Measurements from ENCODE around the gene ASB2. TPM values are rescaled to one million over a fixed set of nuclear protein-coding genes. Genes with fewer than 3 reads are reported as not detected.
A peak's percentile ranks its signal among the peaks of the same experiment; 100 is the strongest.

Gene ASB2
- total and polyA plus RNA-seq, 10 donors: 6.6 to 18.0 (median 11.3) TPM

DNA sequence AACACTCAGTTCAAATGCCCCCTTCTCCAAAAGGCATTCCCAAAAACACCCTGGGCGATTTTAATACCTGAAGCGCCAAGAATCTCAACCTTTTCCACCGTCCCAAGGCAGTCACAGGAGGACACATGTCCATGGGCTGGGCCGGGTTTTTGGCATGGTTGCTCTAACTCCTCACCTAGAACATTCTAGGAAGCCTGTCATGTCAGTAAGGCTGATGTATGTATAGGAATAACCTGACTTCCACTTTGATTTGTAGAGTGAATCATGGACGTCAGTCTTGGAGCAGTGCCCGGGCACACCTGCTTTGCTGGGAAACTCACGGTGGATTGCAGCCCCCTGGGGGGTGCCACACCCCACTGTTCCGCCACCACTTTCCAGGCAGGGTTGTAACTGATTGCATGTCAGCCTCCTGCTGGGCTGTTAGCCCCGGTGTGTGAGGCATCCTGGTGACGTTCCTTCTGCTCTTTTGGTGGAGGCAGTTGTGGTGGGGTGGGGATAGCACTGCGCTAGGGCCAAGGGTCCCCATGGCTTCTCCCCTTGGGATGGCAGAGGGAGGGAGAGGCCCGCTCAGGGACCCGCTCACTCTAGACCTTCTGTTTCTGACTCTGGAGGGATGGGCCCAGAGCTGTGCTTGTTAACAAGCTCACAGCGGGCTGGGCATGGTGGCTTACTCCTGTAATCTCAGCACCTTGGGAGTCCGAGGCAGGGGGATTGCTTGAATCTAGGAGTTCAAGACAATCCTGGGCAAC, 84.4 kb downstream of the ASB2 start:
- intact Hi-C loops (cut with DNase I; ENCODE audit: low total_unique reads): no loop called here
- Histone ChIP-seq H3K27me3 (replicated peaks in 1 of 7) (peaks cover 0 to 59% (median 0%) of the 10 kb centered on the region in 7 donors), H3K9me3 (no peaks in the 10 kb centered on the region), H3K4me1 (peaks cover 0 to 5% (median 2%) of the 10 kb centered on the region in 6 donors), H3K4me3 (no peak overlapping the region), H3K36me3 (no peaks in the 10 kb centered on the region), H3K27ac (no peak overlapping the region)
- TF ChIP-seq, protein P1, sequence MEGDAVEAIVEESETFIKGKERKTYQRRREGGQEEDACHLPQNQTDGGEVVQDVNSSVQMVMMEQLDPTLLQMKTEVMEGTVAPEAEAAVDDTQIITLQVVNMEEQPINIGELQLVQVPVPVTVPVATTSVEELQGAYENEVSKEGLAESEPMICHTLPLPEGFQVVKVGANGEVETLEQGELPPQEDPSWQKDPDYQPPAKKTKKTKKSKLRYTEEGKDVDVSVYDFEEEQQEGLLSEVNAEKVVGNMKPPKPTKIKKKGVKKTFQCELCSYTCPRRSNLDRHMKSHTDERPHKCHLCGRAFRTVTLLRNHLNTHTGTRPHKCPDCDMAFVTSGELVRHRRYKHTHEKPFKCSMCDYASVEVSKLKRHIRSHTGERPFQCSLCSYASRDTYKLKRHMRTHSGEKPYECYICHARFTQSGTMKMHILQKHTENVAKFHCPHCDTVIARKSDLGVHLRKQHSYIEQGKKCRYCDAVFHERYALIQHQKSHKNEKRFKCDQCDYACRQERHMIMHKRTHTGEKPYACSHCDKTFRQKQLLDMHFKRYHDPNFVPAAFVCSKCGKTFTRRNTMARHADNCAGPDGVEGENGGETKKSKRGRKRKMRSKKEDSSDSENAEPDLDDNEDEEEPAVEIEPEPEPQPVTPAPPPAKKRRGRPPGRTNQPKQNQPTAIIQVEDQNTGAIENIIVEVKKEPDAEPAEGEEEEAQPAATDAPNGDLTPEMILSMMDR (IDR thresholded peaks at IDR 0.05 in 8 of 11, conservative IDR thresholded peaks at IDR 0.05 in 3 of 11): peak in 1 of 11 experiments; percentile 20
- no peak for TF ChIP-seq POLR2AphosphoS5 (IDR thresholded peaks at IDR 0.05)
- DNase-seq: no peak
- 68 to 80% (median 72%) methylated on average over 10 to 15 of the region's 15 CpGs for WGBS, 5 donors

GRCh38 chr14:93889739-93890483, 86.5 kb downstream of the ASB2 start:
- Histone ChIP-seq H3K27ac (no peak overlapping the region), H3K4me3 (no peak overlapping the region), H3K36me3 (no peaks in the 10 kb centered on the region), H3K4me1 (peaks cover 0 to 5% (median 2%) of the 10 kb centered on the region in 6 donors), H3K9me3 (peaks cover 0 to 9% (median 0%) of the 10 kb centered on the region in 8 donors), H3K27me3 (replicated peaks in 1 of 7) (peaks cover 0 to 56% (median 0%) of the 10 kb centered on the region in 7 donors)
- TF ChIP-seq, protein P1 (IDR thresholded peaks at IDR 0.05 in 8 of 11, conservative IDR thresholded peaks at IDR 0.05 in 3 of 11): no peak
- no peak for TF ChIP-seq POLR2A (IDR thresholded peaks at IDR 0.05)
- TF ChIP-seq POLR2AphosphoS5 (IDR thresholded peaks at IDR 0.05): no peak
- WGBS, 5 donors: 67 to 75% (median 69%) methylated on average over 4 to 9 of the region's 9 CpGs
- no peak for DNase-seq
- intact Hi-C loops (cut with DNase I; ENCODE audit: low total_unique reads): no loop called here

DNA sequence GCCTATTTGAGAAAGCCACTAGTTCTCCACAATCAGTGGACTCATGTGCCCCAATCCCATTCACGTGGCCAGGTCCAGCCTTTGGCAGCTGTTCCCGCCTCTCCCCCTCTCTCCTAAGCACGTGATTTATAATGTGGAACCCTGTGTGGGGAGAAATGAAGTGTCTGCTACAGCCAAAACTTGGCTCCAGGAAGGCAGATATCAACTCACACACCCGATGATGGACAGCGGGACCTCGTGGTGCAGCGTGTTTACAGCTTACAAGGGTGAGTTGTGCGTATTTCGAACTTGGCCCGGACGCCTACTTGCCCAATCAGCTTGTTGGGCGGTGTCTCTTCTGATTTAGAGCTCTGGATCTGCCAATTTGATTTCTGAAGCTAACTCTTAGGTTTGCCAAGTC, 87.4 kb downstream of the ASB2 start:
- peaks cover 0 to 5% (median 2%) of the 10 kb centered on the region in 6 donors for H3K4me1 ChIP-seq
- TF ChIP-seq POLR2AphosphoS5 (IDR thresholded peaks at IDR 0.05) (no peak), POLR2A (IDR thresholded peaks at IDR 0.05) (no peak)
- TF ChIP-seq, protein P1 (IDR thresholded peaks at IDR 0.05 in 8 of 11, conservative IDR thresholded peaks at IDR 0.05 in 3 of 11): no peak
- peaks cover 0 to 54% (median 0%) of the 10 kb centered on the region in 7 donors for H3K27me3 ChIP-seq (replicated peaks in 1 of 7)
- no peaks in the 10 kb centered on the region for H3K36me3 ChIP-seq
- WGBS, 5 donors: 59 to 76% (median 68%) methylated on average over 12 of the region's 12 CpGs
- intact Hi-C loops (cut with DNase I; ENCODE audit: low total_unique reads): no loop called here
- H3K27ac ChIP-seq: no peak overlapping the region
- H3K9me3 ChIP-seq: peaks cover 0 to 9% (median 0%) of the 10 kb centered on the region in 8 donors
- no peak for DNase-seq
- no peak overlapping the region for H3K4me3 ChIP-seq

DNA sequence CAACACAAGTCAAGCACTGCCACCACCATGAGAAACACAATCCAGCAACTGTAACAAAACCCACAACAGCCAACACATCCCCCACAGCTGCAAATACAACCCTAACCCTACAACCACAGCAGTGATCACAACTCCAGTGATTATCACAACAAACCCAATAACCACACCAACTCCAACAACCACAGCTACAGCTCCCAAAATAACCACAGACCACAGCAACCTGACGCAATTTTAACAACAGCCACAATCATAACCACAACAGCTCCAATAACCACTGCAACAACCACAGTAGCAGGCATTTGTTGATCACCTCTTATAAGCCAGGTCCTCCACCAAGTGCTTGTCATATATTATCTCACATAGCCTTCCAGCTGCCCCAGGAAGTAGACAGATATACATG, 91.4 kb downstream of the ASB2 start:
- no peak for DNase-seq
- Histone ChIP-seq H3K27ac (no peak overlapping the region), H3K4me3 (no peak overlapping the region), H3K4me1 (no peaks in the 10 kb centered on the region), H3K9me3 (peaks cover 0 to 15% (median 0%) of the 10 kb centered on the region in 8 donors), H3K36me3 (no peaks in the 10 kb centered on the region), H3K27me3 (replicated peaks in 1 of 7) (peaks cover 0 to 31% (median 0%) of the 10 kb centered on the region in 7 donors)
- intact Hi-C loops (cut with DNase I; ENCODE audit: low total_unique reads): no loop called here
- no peak for TF ChIP-seq POLR2AphosphoS5 (IDR thresholded peaks at IDR 0.05)
- TF ChIP-seq POLR2A (IDR thresholded peaks at IDR 0.05): no peak
- TF ChIP-seq, protein P1 (IDR thresholded peaks at IDR 0.05 in 8 of 11, conservative IDR thresholded peaks at IDR 0.05 in 3 of 11): no peak
- 22 to 50% (median 32%) methylated on average over 1 of the region's 1 CpG for WGBS, 5 donors
